ENCODE measurements around the gene ZNF593. TPM values are rescaled to one million over a fixed set of nuclear protein-coding genes. Genes with fewer than 3 reads are reported as not detected.

Gene ZNF593
- total and polyA plus RNA-seq, 9 of the 15 experiments (the other 6 are each of a cell fraction or from before 2014, with no cell fraction given), result 9.8 to 334 (median 48.2) TPM

DNA sequence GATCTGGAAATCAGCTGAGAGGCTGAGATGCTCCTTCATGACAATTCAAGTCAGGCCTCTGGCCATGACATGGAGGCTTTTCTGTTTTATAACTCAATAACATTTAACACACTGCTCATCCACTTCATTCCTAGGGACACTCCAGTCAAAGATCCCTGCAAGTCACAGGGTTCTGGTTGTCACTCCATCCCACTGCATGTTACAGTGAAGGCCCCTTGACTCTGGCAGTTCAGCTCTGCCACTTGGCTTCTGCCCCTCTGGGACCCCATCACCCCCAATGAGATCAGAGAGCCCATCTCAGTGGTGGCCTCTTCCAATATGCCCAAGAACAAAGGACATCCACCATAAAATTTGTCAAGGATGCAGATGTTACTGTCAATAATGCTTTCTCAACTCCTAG, 20.8 kb upstream of the ZNF593 start:
- DNase-seq (ENCODE audit: extremely low read depth in 1 of 4, low spot score in 3 of 4) (peak in 1 of 4 experiments; percentile 1), ATAC-seq (no peak), FAIRE-seq (no peak)
- intact Hi-C loops (cut with micrococcal nuclease) (loop anchor here (5.0 kb wide), 1 partner anchor 252 kb away; no protein-coding TSS in a partner anchor), in situ Hi-C loops (cut with MboI) (loop anchor here (5.0 kb wide), 3 partner anchors 42 to 252 kb away; no protein-coding TSS in a partner anchor)
- Histone ChIP-seq H3K27ac (ENCODE audit: extremely low read depth, low read depth, low read length) (no peak overlapping the region), H4K20me1 (replicated peaks; ENCODE audit: control insufficient read depth, insufficient read depth, low read length) (no peaks in the 10 kb centered on the region), H3K36me3 (ENCODE audit: control insufficient read depth, insufficient read depth, low read length) (no peaks in the 10 kb centered on the region), H3K9ac (ENCODE audit: insufficient read depth in 1 of 2, low read depth in 2 of 2, low read length in 2 of 2) (no peak overlapping the region; a peak in 1 of 4 replicates), H3K4me2 (ENCODE audit: insufficient read depth, low read length) (no peak overlapping the region), H3K27me3 (ENCODE audit: control insufficient read depth in 2 of 2, insufficient read depth in 2 of 2, low read length in 2 of 2) (no peaks in the 10 kb centered on the region), H3K9me1 (ENCODE audit: control insufficient read depth, insufficient read depth, low read length) (no peaks in the 10 kb centered on the region), H3K79me2 (ENCODE audit: control insufficient read depth, insufficient read depth, low read length) (no peaks in the 10 kb centered on the region), H3K9me3 (replicated peaks; ENCODE audit: control insufficient read depth, insufficient read depth, low read depth, low read length) (no peaks in the 10 kb centered on the region), H3K4me1 (replicated peaks in 1 of 2; ENCODE audit: control insufficient read depth in 2 of 2, insufficient read depth in 2 of 2, low read length in 2 of 2) (peaks cover 6 to 14% of the 10 kb centered on the region in 2 experiments; a peak in 4 of 5 replicates), H2AFZ (ENCODE audit: low read depth, low read length) (no peak overlapping the region), H3K4me3 (no peak overlapping the region)
- no TSS peak for BruUV-seq (replicated peaks)
- TF ChIP-seq ZNF695 (CRISPR knock-in tag; IDR thresholded peaks at IDR 0.05) (no peak), DACH1 (IDR thresholded peaks at IDR 0.05; ENCODE audit: partially characterized antibody) (no peak), NCOA2 (IDR thresholded peaks at IDR 0.05; ENCODE audit: partially characterized antibody in 2 of 2) (no peak), RNF2 (IDR thresholded peaks at IDR 0.05) (no peak), ETV6 (IDR thresholded peaks at IDR 0.05; ENCODE audit: borderline replicate concordance in 1 of 2, low read depth in 2 of 2, low read length in 1 of 2) (no peak), ETV6 (CRISPR knock-in tag; IDR thresholded peaks at IDR 0.05; ENCODE audit: borderline replicate concordance) (no peak)
- CTCF ChIA-PET (ENCODE audit: low intra/inter-chr PET ratio), result no interaction called here
- POLR2A ChIA-PET, result interaction anchor here (0.7 to 1.9 kb wide), 2 partner anchors 10 to 21 kb away, joined by 3 to 10 read pairs; no protein-coding TSS in a partner anchor
